Testis (tissue), 2 donors: ENCODE measurements around the gene MTR.

ENCODE experiments used
- POLR2A ChIP-seq: fragments of 450-650 bp; IDR thresholded peaks from one replicate; pipeline ENCODE4 v1.6.1; 2017; ENCODE audit warnings: antibody characterized with exemption, mild to moderate bottlenecking, moderate library complexity
- TF ChIP-seq, protein P1 (sequence below), 3 experiments: fragments of 450-650 bp in 2 of 3; fragments of 200-600 bp in 1 of 3; sonication (generic) in 1 of 3; IDR thresholded peaks; one replicate each; pipeline ENCODE4 v1.5.1; 2016 to 2019; ENCODE audit warnings: antibody characterized with exemption in 3 of 3, mild to moderate bottlenecking in 2 of 3, moderate library complexity in 1 of 3

DNA sequence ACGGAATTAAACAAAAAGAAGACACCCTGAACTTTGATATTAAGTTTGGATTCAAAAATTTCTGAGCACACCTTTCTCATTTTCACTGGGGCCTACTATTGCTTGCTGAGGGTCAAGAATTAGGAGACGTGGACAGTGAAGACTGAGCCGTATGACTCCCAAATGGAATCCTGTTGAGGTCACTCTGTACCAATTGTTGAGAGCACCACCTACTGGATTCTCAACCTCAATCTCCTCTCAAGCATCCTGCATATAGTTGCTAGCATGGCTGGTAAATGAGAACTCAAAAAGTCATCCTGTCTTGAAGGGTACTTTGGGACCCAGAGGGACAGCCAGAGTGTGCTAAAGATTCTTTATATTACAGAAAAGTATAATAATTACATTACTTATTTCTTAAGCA is 20.2 kb upstream of the MTR start:
- TF ChIP-seq, protein P1, sequence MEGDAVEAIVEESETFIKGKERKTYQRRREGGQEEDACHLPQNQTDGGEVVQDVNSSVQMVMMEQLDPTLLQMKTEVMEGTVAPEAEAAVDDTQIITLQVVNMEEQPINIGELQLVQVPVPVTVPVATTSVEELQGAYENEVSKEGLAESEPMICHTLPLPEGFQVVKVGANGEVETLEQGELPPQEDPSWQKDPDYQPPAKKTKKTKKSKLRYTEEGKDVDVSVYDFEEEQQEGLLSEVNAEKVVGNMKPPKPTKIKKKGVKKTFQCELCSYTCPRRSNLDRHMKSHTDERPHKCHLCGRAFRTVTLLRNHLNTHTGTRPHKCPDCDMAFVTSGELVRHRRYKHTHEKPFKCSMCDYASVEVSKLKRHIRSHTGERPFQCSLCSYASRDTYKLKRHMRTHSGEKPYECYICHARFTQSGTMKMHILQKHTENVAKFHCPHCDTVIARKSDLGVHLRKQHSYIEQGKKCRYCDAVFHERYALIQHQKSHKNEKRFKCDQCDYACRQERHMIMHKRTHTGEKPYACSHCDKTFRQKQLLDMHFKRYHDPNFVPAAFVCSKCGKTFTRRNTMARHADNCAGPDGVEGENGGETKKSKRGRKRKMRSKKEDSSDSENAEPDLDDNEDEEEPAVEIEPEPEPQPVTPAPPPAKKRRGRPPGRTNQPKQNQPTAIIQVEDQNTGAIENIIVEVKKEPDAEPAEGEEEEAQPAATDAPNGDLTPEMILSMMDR (IDR thresholded peaks at IDR 0.05), result peak in 1 of 3 experiments; percentile 7
- no peak for TF ChIP-seq POLR2A
